ENCODE results near the gene C19orf47. TPM values are rescaled to one million over a fixed set of nuclear protein-coding genes. Genes with fewer than 3 reads are reported as not detected.

Gene C19orf47
- total and polyA plus RNA-seq, 8 donors, result 3.7 to 10.0 (median 5.7) TPM

GRCh38 chr19:40383668-40384248 lies 35.6 kb upstream of the C19orf47 start:
- WGBS, 2 donors, result 71 to 74% methylated on average over 28 of the region's 28 CpGs
- H3K9me3 ChIP-seq, result no peaks in the 10 kb centered on the region
- intact Hi-C loops (cut with DNase I), result no loop called here
- H3K4me1 ChIP-seq, result no peaks in the 10 kb centered on the region
- no peaks in the 10 kb centered on the region for H3K27me3 ChIP-seq
- H3K4me3 ChIP-seq, result no peak overlapping the region
- FAIRE-seq, result no peak
- no peaks in the 10 kb centered on the region for H3K36me3 ChIP-seq
- no peak for DNase-seq
- H3K27ac ChIP-seq, result no peak overlapping the region
- no peak for ATAC-seq
- no peak for TF ChIP-seq CTCF (IDR thresholded peaks at IDR 0.05)

- intact Hi-C loops (cut with DNase I), result no loop called here
- no peak for TF ChIP-seq CTCF (IDR thresholded peaks at IDR 0.05)
- ATAC-seq (no peak), DNase-seq (no peak), FAIRE-seq (no peak)
- no peak overlapping the region for H3K4me3 ChIP-seq
- H3K27me3 ChIP-seq, result no peaks in the 10 kb centered on the region
- peaks cover 0 to 10% (median 0%) of the 10 kb centered on the region in 3 donors for H3K36me3 ChIP-seq
- no peaks in the 10 kb centered on the region for H3K9me3 ChIP-seq
- 69 to 76% methylated on average over 3 of the region's 3 CpGs for WGBS, 2 donors
- no peaks in the 10 kb centered on the region for H3K4me1 ChIP-seq
- no peak overlapping the region for H3K27ac ChIP-seq
These were observed 33.1 kb upstream of the C19orf47 start for GRCh38 chr19:40381321-40381720.

- Histone ChIP-seq H3K36me3 (peaks cover 0 to 10% (median 0%) of the 10 kb centered on the region in 3 donors), H3K27ac (no peak overlapping the region), H3K9me3 (no peaks in the 10 kb centered on the region), H3K27me3 (no peaks in the 10 kb centered on the region), H3K4me1 (no peaks in the 10 kb centered on the region), H3K4me3 (no peak overlapping the region)
- intact Hi-C loops (cut with DNase I), result no loop called here
- ATAC-seq, result no peak
- DNase-seq, result no peak
- WGBS, 2 donors, result 83 to 88% methylated on average over 36 to 37 of the region's 37 CpGs
- no peak for TF ChIP-seq CTCF (IDR thresholded peaks at IDR 0.05)
- no peak for FAIRE-seq
These were observed 32.2 kb upstream of the C19orf47 start for GRCh38 chr19:40380199-40381037.

GRCh38 chr19:40379446-40380198 lies 31.4 kb upstream of the C19orf47 start:
- Histone ChIP-seq H3K27me3 (no peaks in the 10 kb centered on the region), H3K4me1 (no peaks in the 10 kb centered on the region), H3K4me3 (no peak overlapping the region), H3K9me3 (no peaks in the 10 kb centered on the region), H3K36me3 (peaks cover 0 to 11% (median under 1%) of the 10 kb centered on the region in 3 donors), H3K27ac (no peak overlapping the region)
- intact Hi-C loops (cut with DNase I), result no loop called here
- ATAC-seq, result no peak
- no peak for FAIRE-seq
- no peak for TF ChIP-seq CTCF (IDR thresholded peaks at IDR 0.05)
- no peak for DNase-seq
- WGBS, 2 donors, result 82 to 83% methylated on average over 11 of the region's 11 CpGs

Measured in pancreas (tissue), 10 donors.